Fibroblast of mammary gland (primary cell): ENCODE results near the gene NACA2.

Source experiments
- DNase-seq: peaks from one replicate; pipeline ENCODE4 v3.0.0-alpha.2; 2010; ENCODE audit warnings: low read depth
- H3K4me3 ChIP-seq: 2 replicates; pipeline ENCODE4 v1.5.1; 2011; ENCODE audit warnings: low read depth, mild to moderate bottlenecking, low read length, moderate library complexity; ENCODE audit not compliant: control insufficient read depth
- CTCF ChIP-seq: conservative IDR thresholded peaks from 2 replicates; pipeline ENCODE4 v1.5.1; 2011; ENCODE audit warnings: low read depth, low read length, inconsistent platforms; ENCODE audit not compliant: control insufficient read depth, insufficient read depth

NACA2 gene

GRCh38 chr17:61595418-61596186 is 4.6 kb upstream of the NACA2 start:
- DNase-seq = no peak
- no peak overlapping the region for H3K4me3 ChIP-seq
- no peak for TF ChIP-seq CTCF

- TF ChIP-seq CTCF = no peak
- peak; percentile 31 for DNase-seq
- H3K4me3 ChIP-seq = no peak overlapping the region
Observed at GRCh38 chr17:61594294-61594825, 3.3 kb upstream of the NACA2 start.

- no peak overlapping the region for H3K4me3 ChIP-seq
- peak; percentile 42 for DNase-seq
- TF ChIP-seq CTCF = no peak
Observed at GRCh38 chr17:61593426-61593825, 2.4 kb upstream of the NACA2 start.

GRCh38 chr17:61591930-61592329 is 911 bp upstream of the NACA2 start:
- TF ChIP-seq CTCF = no peak
- DNase-seq = no peak

GRCh38 chr17:61589990-61590389 is 1.0 kb downstream of the NACA2 start:
- TF ChIP-seq CTCF = no peak
- no peak for DNase-seq
- H3K4me3 ChIP-seq = no peak overlapping the region

More at GRCh38 chr17:61591930-61592329, 911 bp upstream of the NACA2 start:
- no peak overlapping the region for H3K4me3 ChIP-seq

GRCh38 chr17:61587807-61588660 is 3.0 kb downstream of the NACA2 start:
- no peak for TF ChIP-seq CTCF

More at GRCh38 chr17:61587807-61588660, 3.0 kb downstream of the NACA2 start:
- no peak for DNase-seq
- H3K4me3 ChIP-seq = no peak overlapping the region
